ENCODE measurements around the gene ZFPL1. TPM values are rescaled to one million over a fixed set of nuclear protein-coding genes. Genes with fewer than 3 reads are reported as not detected.

The ZFPL1 gene
- total RNA-seq, 1 experiment from 2014 or later, result 50.8 TPM

- no TSS peak for BruUV-seq (replicated peaks)
- H3K4me3 Mint-ChIP-seq (ENCODE audit: unreplicated experiment), result peak overlapping the region; percentile 99
- no peak for DNase-seq (ENCODE audit: unreplicated experiment)
- no peaks in the 10 kb centered on the region for H3K9me3 Mint-ChIP-seq (ENCODE audit: unreplicated experiment)
- H3K4me1 Mint-ChIP-seq (ENCODE audit: insufficient read depth, unreplicated experiment), result peaks cover 11% of the 10 kb centered on the region
- intact Hi-C loops (cut with micrococcal nuclease), result no loop called here
- CTCF ChIA-PET, result interaction anchor here (0.8 to 2.8 kb wide), 6 partner anchors 9 to 432 kb away, joined by 3 to 19 read pairs (median 3); partner anchors contain the start of genes CAPN1, SNX15 and TM7SF2
- peaks cover 66% of the 10 kb centered on the region for H3K36me3 Mint-ChIP-seq (ENCODE audit: insufficient read depth, unreplicated experiment)
- POLR2A ChIA-PET, result interaction anchor here (0.6 to 8.8 kb wide), 16 partner anchors 9 to 432 kb away, joined by 3 to 138 read pairs (median 5); partner anchors contain the start of genes CAPN1, POLA2, SYVN1 and TM7SF2
- no peaks in the 10 kb centered on the region for H3K27me3 Mint-ChIP-seq (ENCODE audit: insufficient read depth, unreplicated experiment)
- TF ChIP-seq CTCF (IDR thresholded peaks at IDR 0.05; ENCODE audit: unreplicated experiment), result no peak
- peak overlapping the region; percentile 98 for H3K27ac Mint-ChIP-seq (ENCODE audit: low read depth, unreplicated experiment)
Measured at GRCh38 chr11:65120831-65121230, 36.8 kb downstream of the ZFPL1 start.

- Mint-ChIP-seq H3K4me3 (ENCODE audit: unreplicated experiment) (peak overlapping the region; percentile 99), H3K27ac (ENCODE audit: low read depth, unreplicated experiment) (peak overlapping the region; percentile 98), H3K36me3 (ENCODE audit: insufficient read depth, unreplicated experiment) (peaks cover 66% of the 10 kb centered on the region), H3K4me1 (ENCODE audit: insufficient read depth, unreplicated experiment) (peaks cover 11% of the 10 kb centered on the region), H3K9me3 (ENCODE audit: unreplicated experiment) (no peaks in the 10 kb centered on the region), H3K27me3 (ENCODE audit: insufficient read depth, unreplicated experiment) (no peaks in the 10 kb centered on the region)
- POLR2A ChIA-PET, result interaction anchor here (0.6 to 8.8 kb wide), 40 partner anchors 10 to 881 kb away, joined by 3 to 138 read pairs (median 4); partner anchors contain the start of genes ARL2, ATG2A, BANF1 and CAPN1
- intact Hi-C loops (cut with micrococcal nuclease), result no loop called here
- no peak for TF ChIP-seq CTCF (IDR thresholded peaks at IDR 0.05; ENCODE audit: unreplicated experiment)
- CTCF ChIA-PET, result interaction anchor here (0.6 to 2.8 kb wide), 10 partner anchors 9 to 433 kb away, joined by 3 to 19 read pairs (median 4); partner anchors contain the start of genes CAPN1, SAC3D1, SNX15 and TM7SF2
- BruUV-seq (replicated peaks), result TSS peak; percentile 65
- DNase-seq (ENCODE audit: unreplicated experiment), result no peak
Measured at GRCh38 chr11:65121447-65121864, 37.4 kb downstream of the ZFPL1 start.

- ChIA-PET CTCF (interaction anchor here (0.6 to 2.8 kb wide), 8 partner anchors 9 to 274 kb away, joined by 3 to 19 read pairs (median 4); partner anchors contain the start of genes CAPN1, SAC3D1, SNX15 and TM7SF2), POLR2A (interaction anchor here (0.6 to 8.8 kb wide), 45 partner anchors 10 to 881 kb away, joined by 3 to 138 read pairs (median 4); partner anchors contain the start of genes ARL2, ATG2A, BANF1 and CAPN1)
- no peak for TF ChIP-seq CTCF (IDR thresholded peaks at IDR 0.05; ENCODE audit: unreplicated experiment)
- peak within 1 kb of the TSS; percentile 98 for H3K27ac Mint-ChIP-seq (ENCODE audit: low read depth, unreplicated experiment)
- DNase-seq (ENCODE audit: unreplicated experiment), result peak; percentile 96
- intact Hi-C loops (cut with micrococcal nuclease), result no loop called here
- BruUV-seq (replicated peaks), result TSS peak; percentile 67
- no peaks in the 10 kb centered on the region for H3K9me3 Mint-ChIP-seq (ENCODE audit: unreplicated experiment)
- H3K36me3 Mint-ChIP-seq (ENCODE audit: insufficient read depth, unreplicated experiment), result peaks cover 72% of the 10 kb centered on the region
- H3K4me3 Mint-ChIP-seq (ENCODE audit: unreplicated experiment), result peak within 1 kb of the TSS; percentile 99
- H3K4me1 Mint-ChIP-seq (ENCODE audit: insufficient read depth, unreplicated experiment), result peaks cover 11% of the 10 kb centered on the region
- no peaks in the 10 kb centered on the region for H3K27me3 Mint-ChIP-seq (ENCODE audit: insufficient read depth, unreplicated experiment)
Measured at GRCh38 chr11:65121865-65122696, 38.1 kb downstream of the ZFPL1 start, which contains the start of the genes FAU and MRPL49. Gene FAU, minus strand, starts transcription at chr11:65122134. Its CDS starts 321 bp downstream, at chr11:65121813. Gene MRPL49, plus strand, starts transcription at chr11:65122321. Its CDS starts 26 bp downstream, at chr11:65122347.

Measured in MCF 10A (cell line).